K562 (cell line): Measurements from ENCODE around the gene ZNF581. TPM values are rescaled to one million over a fixed set of nuclear protein-coding genes. Genes with fewer than 3 reads are reported as not detected.
A peak's percentile ranks its signal among the peaks of the same experiment; 100 is the strongest.

Experiments
- ARID4B ChIP-seq: sonication (generic); formaldehyde crosslinking; IDR thresholded peaks from 2 replicates; pipeline ENCODE4 v1.8.0; 2022; ENCODE audit warnings: mild to moderate bottlenecking, missing genetic modification reagents
- ASH1L ChIP-seq: fragments of 450-650 bp; IDR thresholded peaks from 2 replicates; pipeline ENCODE4 v1.6.1; 2018; ENCODE audit warnings: borderline replicate concordance, mild to moderate bottlenecking, low read depth; ENCODE audit not compliant: partially characterized antibody
- BHLHE40 ChIP-seq: IDR thresholded peaks from 2 replicates; pipeline ENCODE4 v1.6.1; 2011; ENCODE audit warnings: low read length, improper control_type of control experiment
- E2F8 ChIP-seq: fragments of 450-650 bp; IDR thresholded peaks from 2 replicates; pipeline ENCODE4 v1.7.1; 2018; ENCODE audit warnings: mild to moderate bottlenecking, low read depth; ENCODE audit not compliant: partially characterized antibody
- EP400 ChIP-seq: fragments of 450-650 bp; IDR thresholded peaks from 2 replicates; pipeline ENCODE4 v1.6.1; 2017; ENCODE audit warnings: antibody characterized with exemption, mild to moderate bottlenecking, moderate library complexity
- GABPB1 ChIP-seq: sonication (generic); formaldehyde crosslinking; IDR thresholded peaks from 2 replicates; pipeline ENCODE4 v1.8.0; 2022; ENCODE audit warnings: mild to moderate bottlenecking, missing genetic modification reagents
- HDAC2 ChIP-seq: fragments of 450-650 bp; IDR thresholded peaks from 2 replicates; pipeline ENCODE4 v1.6.1; 2016; ENCODE audit warnings: mild to moderate bottlenecking
- LCOR ChIP-seq: sonication (generic); formaldehyde crosslinking; IDR thresholded peaks from 2 replicates; pipeline ENCODE4 v1.8.0; 2022; ENCODE audit warnings: mild to moderate bottlenecking, missing genetic modification reagents
- PCBP1 ChIP-seq: fragments of 200-400 bp; formaldehyde crosslinking; IDR thresholded peaks from 2 replicates; pipeline ENCODE4 v1.6.1; 2018; ENCODE audit warnings: mild to moderate bottlenecking, low read depth, low read length; ENCODE audit not compliant: poor library complexity, severe bottlenecking
- PTBP1 ChIP-seq: fragments of 200-400 bp; formaldehyde crosslinking; IDR thresholded peaks from 2 replicates; pipeline ENCODE4 v1.6.1; 2017; ENCODE audit warnings: low read depth, low read length
- RFX1 ChIP-seq: fragments of 450-650 bp; IDR thresholded peaks from 2 replicates; pipeline ENCODE4 v1.6.1; 2016; ENCODE audit warnings: mild to moderate bottlenecking, moderate library complexity
- SMAD1 ChIP-seq: fragments of 150-350 bp; IDR thresholded peaks from 2 replicates; pipeline ENCODE4 v1.6.1; 2014; ENCODE audit warnings: low read length, low read depth; ENCODE audit not compliant: partially characterized antibody
- SMAD2 ChIP-seq: fragments of 150-350 bp; IDR thresholded peaks from 2 replicates; pipeline ENCODE4 v1.6.1; 2014; ENCODE audit warnings: low read depth, mild to moderate bottlenecking, low read length
- TCF15 ChIP-seq: fragments of 250-450 bp; sonication (Bioruptor Pico); IDR thresholded peaks from 2 replicates; pipeline ENCODE4 v1.8.0; 2022; ENCODE audit warnings: moderate library complexity, mild to moderate bottlenecking, inconsistent platforms
- TRIM28 ChIP-seq: fragments of 450-650 bp; IDR thresholded peaks from 2 replicates; pipeline ENCODE4 v1.6.1; 2017
- XRCC5 ChIP-seq: fragments of 200-400 bp; formaldehyde crosslinking; IDR thresholded peaks from 2 replicates; pipeline ENCODE4 v1.6.1; 2017; ENCODE audit warnings: low read depth, mild to moderate bottlenecking, low read length
- ZKSCAN1 ChIP-seq: fragments of 150-350 bp; IDR thresholded peaks from 2 replicates; pipeline ENCODE4 v1.6.1; 2016; ENCODE audit warnings: low read depth, low read length
- ZNF24 ChIP-seq: fragments of 450-650 bp; IDR thresholded peaks from 2 replicates; pipeline ENCODE4 v1.6.1; 2016
- ZNF398 ChIP-seq: fragments of 250-450 bp; sonication (Bioruptor Pico); IDR thresholded peaks from 2 replicates; pipeline ENCODE4 v1.8.0; 2021; ENCODE audit warnings: moderate library complexity, mild to moderate bottlenecking, inconsistent platforms
- polyA plus RNA-seq, 8 experiments: library from polyadenylated mRNA; depleted of rRNA in 4 of 8; stranded (reverse) in 5 of 8; unstranded in 3 of 8; fragments of >200 nt; fragmentation: Nextera tagmentation in 2 of 8; fragmentation: Illumina TruSeq in 1 of 8; extraction: Ambion mirVana in 2 of 8; extraction: Trizol in 1 of 8; gene quantifications; 2 replicates each; pipeline versions ENCODE4 v1.2.1 to v1.2.3, GENCODE V29; 2011 to 2014; ENCODE audit warnings: inconsistent platforms in 1 of 8, missing spikeins in 1 of 8
- total RNA-seq, 7 experiments: library from RNA; depleted of rRNA in 6 of 7; stranded (reverse); fragments of >200 nt in 6 of 7; fragmentation: Illumina TruSeq in 2 of 7; extraction: Trizol in 2 of 7; gene quantifications; 2 replicates each; pipeline versions ENCODE4 v1.2.1 to v1.2.3, GENCODE V29; 2011 to 2021; ENCODE audit warnings: low replicate concordance in 1 of 7

ZNF581 gene
- total and polyA plus RNA-seq, 9 of the 15 experiments (the other 6 are each of a cell fraction or from before 2014, with no cell fraction given), result 2.4 to 39.4 (median 15.4) TPM

- TF ChIP-seq TRIM28 (no peak), RFX1 (no peak), HDAC2 (peak; percentile 56), BHLHE40 (peak; percentile 39; the same call in 1 of the 2 replicates), XRCC5 (peak; percentile 94; the same call in 1 of the 2 replicates), TCF15 (CRISPR knock-in tag) (no peak), ARID4B (CRISPR knock-in tag) (peak; percentile 78), GABPB1 (CRISPR knock-in tag) (peak; percentile 95), SMAD1 (peak; percentile 52), ZNF24 (peak; percentile 22; the same call in 1 of the 2 replicates), PCBP1 (peak; percentile 62), ZKSCAN1 (peak; percentile 54; the same call in 1 of the 2 replicates), ZNF398 (CRISPR knock-in tag) (no peak), EP400 (peak; percentile 86; the same call in 1 of the 2 replicates), PTBP1 (peak; percentile 63; the same call in 1 of the 2 replicates), SMAD2 (no peak), E2F8 (peak; percentile 65), ASH1L (no peak), LCOR (CRISPR knock-in tag) (no peak)
Observed at GRCh38 chr19:55643003-55643886, at the start of gene ZNF581 (continued).
